Neutrophil (primary cell): ENCODE measurements around the gene PLA2G1B.

Source experiments
- H3K27ac ChIP-seq: fragments of 200-600 bp; sonication (generic); 2 replicates; pipeline ENCODE4 v1.5.1; 2016; ENCODE audit warnings: mild to moderate bottlenecking, moderate library complexity
- H3K27me3 ChIP-seq: fragments of 200-600 bp; sonication (generic); 2 replicates; pipeline ENCODE4 v1.6.0; 2016; ENCODE audit warnings: mild to moderate bottlenecking
- H3K36me3 ChIP-seq: fragments of 200-600 bp; sonication (generic); 2 replicates; pipeline ENCODE4 v1.5.1; 2017
- H3K4me1 ChIP-seq, 2 experiments: fragments of 200-600 bp in 1 of 2; sonication (generic) in 1 of 2; 1 replicate in 1 of 2; 2 replicates in 1 of 2; pipeline versions ENCODE4 v1.5.1 to v1.6.1; 2013 to 2016; ENCODE audit warnings: low read depth in 1 of 2, low read length in 1 of 2, mild to moderate bottlenecking in 1 of 2, moderate library complexity in 1 of 2; ENCODE audit not compliant: control insufficient read depth in 1 of 2, insufficient read depth in 1 of 2
- H3K4me3 ChIP-seq, 2 experiments: fragments of 200-600 bp in 1 of 2; sonication (generic) in 1 of 2; 1 replicate in 1 of 2; 2 replicates in 1 of 2; pipeline ENCODE4 v1.5.1; 2013 to 2016; ENCODE audit warnings: low read depth in 1 of 2, low read length in 1 of 2, mild to moderate bottlenecking in 1 of 2, moderate library complexity in 1 of 2
- H3K9me3 ChIP-seq: fragments of 200-600 bp; sonication (generic); 2 replicates; pipeline ENCODE4 v1.5.1; 2016
- TF ChIP-seq, protein P1 (sequence below): fragments of 200-600 bp; sonication (generic); IDR thresholded peaks from 2 replicates; pipeline ENCODE4 v1.5.1; 2016; ENCODE audit warnings: antibody characterized with exemption

PLA2G1B gene

DNA sequence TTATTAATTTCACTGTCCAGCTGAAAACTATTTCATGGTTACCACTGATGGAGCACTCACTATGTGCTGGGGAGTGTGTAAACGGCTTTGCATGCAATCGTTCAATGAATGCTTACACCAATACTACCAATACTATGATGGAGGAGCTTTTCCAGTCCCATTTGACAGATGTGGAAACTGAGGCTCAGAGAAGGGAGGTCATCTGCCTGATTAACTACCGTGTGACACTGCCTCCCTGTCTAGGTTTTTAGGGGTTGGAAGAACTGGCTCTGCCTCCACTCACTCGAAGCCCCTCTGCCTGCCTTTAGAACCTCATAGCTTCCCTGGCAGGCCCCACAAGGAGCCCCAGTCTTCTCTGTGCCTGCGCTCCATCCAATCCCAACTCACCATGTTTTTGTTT lies 29.5 kb upstream of the PLA2G1B start:
- H3K4me1 ChIP-seq, result no peaks in the 10 kb centered on the region
- peaks cover 52% of the 10 kb centered on the region for H3K27me3 ChIP-seq
- H3K27ac ChIP-seq, result no peak overlapping the region
- no peak overlapping the region for H3K4me3 ChIP-seq
- TF ChIP-seq, protein P1, sequence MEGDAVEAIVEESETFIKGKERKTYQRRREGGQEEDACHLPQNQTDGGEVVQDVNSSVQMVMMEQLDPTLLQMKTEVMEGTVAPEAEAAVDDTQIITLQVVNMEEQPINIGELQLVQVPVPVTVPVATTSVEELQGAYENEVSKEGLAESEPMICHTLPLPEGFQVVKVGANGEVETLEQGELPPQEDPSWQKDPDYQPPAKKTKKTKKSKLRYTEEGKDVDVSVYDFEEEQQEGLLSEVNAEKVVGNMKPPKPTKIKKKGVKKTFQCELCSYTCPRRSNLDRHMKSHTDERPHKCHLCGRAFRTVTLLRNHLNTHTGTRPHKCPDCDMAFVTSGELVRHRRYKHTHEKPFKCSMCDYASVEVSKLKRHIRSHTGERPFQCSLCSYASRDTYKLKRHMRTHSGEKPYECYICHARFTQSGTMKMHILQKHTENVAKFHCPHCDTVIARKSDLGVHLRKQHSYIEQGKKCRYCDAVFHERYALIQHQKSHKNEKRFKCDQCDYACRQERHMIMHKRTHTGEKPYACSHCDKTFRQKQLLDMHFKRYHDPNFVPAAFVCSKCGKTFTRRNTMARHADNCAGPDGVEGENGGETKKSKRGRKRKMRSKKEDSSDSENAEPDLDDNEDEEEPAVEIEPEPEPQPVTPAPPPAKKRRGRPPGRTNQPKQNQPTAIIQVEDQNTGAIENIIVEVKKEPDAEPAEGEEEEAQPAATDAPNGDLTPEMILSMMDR, result no peak
- H3K36me3 ChIP-seq, result no peaks in the 10 kb centered on the region
- H3K9me3 ChIP-seq, result no peaks in the 10 kb centered on the region

DNA sequence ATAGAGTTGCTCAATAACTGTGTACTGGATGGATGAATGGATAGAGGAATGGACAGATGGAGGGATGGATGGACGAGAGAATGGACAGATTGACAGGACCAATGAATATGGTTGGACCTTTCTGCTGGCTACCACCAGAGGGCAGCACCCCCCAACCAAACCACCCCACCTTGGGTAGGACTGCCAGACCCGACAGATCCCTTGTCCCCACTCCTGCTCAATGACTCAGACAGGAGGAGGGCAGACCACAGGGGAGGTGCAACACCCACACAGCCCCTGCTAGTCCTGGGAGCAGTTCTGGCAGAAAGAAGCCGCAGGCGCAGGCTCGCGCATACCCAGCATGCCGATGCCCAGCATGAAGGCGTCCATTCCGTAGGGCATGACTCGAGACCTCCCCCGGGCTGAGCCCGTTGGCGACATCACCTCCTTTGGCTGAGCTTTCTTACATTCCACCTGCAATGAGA lies 29.0 kb upstream of the PLA2G1B start:
- no peak overlapping the region for H3K4me3 ChIP-seq
- no peaks in the 10 kb centered on the region for H3K9me3 ChIP-seq
- no peaks in the 10 kb centered on the region for H3K36me3 ChIP-seq
- no peaks in the 10 kb centered on the region for H3K4me1 ChIP-seq
- peaks cover 47% of the 10 kb centered on the region for H3K27me3 ChIP-seq
- H3K27ac ChIP-seq, result no peak overlapping the region
- TF ChIP-seq, protein P1, result peak; percentile 70

DNA sequence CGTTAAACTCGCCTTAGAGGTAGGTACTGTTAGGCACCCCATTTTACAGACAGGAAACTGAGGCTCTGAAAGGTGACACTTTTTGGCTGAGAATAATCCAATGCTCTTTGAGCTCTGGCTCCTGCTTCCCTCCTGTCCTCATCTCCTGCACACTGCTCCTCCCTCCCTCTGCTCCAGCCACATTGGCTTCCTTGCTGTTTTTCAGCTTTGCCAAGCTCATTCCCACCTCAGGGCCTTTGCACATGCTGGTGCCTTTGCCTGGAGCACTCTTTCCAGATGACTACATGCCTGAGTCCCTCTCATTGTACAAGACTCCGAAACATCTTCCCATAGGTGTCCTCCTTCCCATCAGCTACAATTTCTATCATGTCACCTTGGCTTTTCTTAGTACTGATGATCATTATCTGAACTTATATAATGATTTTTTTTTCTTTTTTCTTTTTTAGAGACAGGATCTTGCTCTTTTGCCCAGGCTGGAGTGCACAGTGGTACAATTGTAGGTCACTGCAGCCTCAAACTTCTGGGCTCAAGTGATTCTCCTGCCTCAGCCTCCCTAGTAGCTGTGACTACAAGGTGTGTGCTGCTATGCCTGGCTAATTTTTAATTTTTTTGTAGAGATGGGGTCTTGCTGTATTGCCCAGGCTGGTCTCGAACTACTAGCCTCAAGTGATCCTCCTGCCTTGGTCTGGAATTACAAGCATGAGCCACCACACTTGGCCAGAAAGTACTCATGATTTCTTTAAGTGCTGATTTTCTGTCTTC lies 26.2 kb upstream of the PLA2G1B start:
- Histone ChIP-seq H3K4me1 (no peaks in the 10 kb centered on the region), H3K9me3 (no peaks in the 10 kb centered on the region), H3K27me3 (peaks cover 31% of the 10 kb centered on the region), H3K27ac (no peak overlapping the region), H3K4me3 (no peak overlapping the region), H3K36me3 (no peaks in the 10 kb centered on the region)
- TF ChIP-seq, protein P1, result no peak

DNA sequence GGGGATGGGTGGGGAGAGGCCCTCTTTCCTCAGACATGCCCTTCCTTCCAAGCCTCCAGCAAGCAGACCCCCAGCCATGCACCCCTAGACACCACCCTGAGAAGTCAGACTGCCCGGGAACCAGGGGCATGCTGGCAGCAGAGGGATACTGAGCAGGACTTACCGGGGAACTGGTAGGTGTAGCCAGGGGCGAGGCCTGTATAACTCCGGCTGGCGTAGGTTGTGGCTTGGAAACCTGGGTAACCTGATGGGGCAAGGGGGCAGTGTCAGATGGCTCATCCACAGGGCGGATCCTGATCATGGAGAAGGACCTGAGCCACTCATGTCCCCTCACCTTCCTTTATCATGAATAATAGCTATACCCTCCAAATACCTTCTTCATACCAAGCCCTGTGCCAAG lies 25.6 kb upstream of the PLA2G1B start:
- no peak overlapping the region for H3K27ac ChIP-seq
- peaks cover 25% of the 10 kb centered on the region for H3K27me3 ChIP-seq
- H3K4me3 ChIP-seq, result no peak overlapping the region
- no peaks in the 10 kb centered on the region for H3K9me3 ChIP-seq
- H3K36me3 ChIP-seq, result no peaks in the 10 kb centered on the region
- TF ChIP-seq, protein P1, result no peak
- H3K4me1 ChIP-seq, result no peaks in the 10 kb centered on the region

DNA sequence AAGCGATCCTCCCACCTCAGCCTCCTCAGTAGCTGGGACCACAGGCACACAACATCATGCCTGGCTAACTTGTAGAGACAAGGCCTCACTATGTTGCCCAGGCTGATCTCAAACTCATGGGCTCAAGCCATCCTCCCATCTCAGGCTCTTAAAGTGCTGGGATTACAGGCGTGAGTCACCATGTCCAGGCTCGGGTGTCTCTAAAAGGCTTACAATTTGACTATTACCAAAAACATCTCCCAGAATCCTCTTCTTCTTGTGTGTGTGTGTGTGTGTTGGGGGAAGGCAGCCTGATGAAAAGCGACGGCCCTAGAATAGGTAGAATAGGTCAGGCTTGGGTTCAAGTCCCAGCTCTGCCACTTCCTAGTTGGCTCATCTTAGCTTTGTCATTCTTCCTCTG lies 24.5 kb upstream of the PLA2G1B start:
- H3K4me3 ChIP-seq, result no peak overlapping the region

More for the DNA sequence above, 24.5 kb upstream of the PLA2G1B start:
- Histone ChIP-seq H3K27ac (no peak overlapping the region), H3K9me3 (no peaks in the 10 kb centered on the region), H3K36me3 (no peaks in the 10 kb centered on the region), H3K27me3 (peaks cover 15% of the 10 kb centered on the region), H3K4me1 (no peaks in the 10 kb centered on the region)
- TF ChIP-seq, protein P1, result no peak
